ENCODE data around the gene PPP2R2B. TPM values are rescaled to one million over a fixed set of nuclear protein-coding genes. Genes with fewer than 3 reads are reported as not detected.

PPP2R2B gene
- total and polyA plus RNA-seq, 2 donors (not counting 1 experiment from before 2014, with no cell fraction given) = 0.67 to 1.5 TPM

GRCh38 chr5:146660376-146660960 lies 218.1 kb downstream of the PPP2R2B start:
- H3K36me3 ChIP-seq (ENCODE audit: control insufficient read depth, insufficient read depth, low read length) = no peaks in the 10 kb centered on the region
- no peak overlapping the region for H3K4me3 ChIP-seq (replicated peaks in 1 of 4; ENCODE audit: control extremely low read depth in 1 of 4, insufficient read depth in 1 of 4, low read depth in 3 of 4, low read length in 4 of 4)
- TF ChIP-seq EZH2 (IDR thresholded peaks at IDR 0.05; ENCODE audit: low read length, missing control alignments) = no peak
- no peak for TF ChIP-seq CTCF (conservative IDR thresholded peaks at IDR 0.05 in 1 of 2, IDR thresholded peaks at IDR 0.05 in 1 of 2; ENCODE audit: low read depth in 1 of 2, low read length in 2 of 2)
- H3K9me3 ChIP-seq (ENCODE audit: control insufficient read depth, insufficient read depth, low read depth, low read length) = no peaks in the 10 kb centered on the region
- H3K9ac ChIP-seq (ENCODE audit: insufficient read depth, low read length) = no peak overlapping the region
- DNase-seq (ENCODE audit: low read depth in 2 of 2) = no peak
- no peaks in the 10 kb centered on the region for H4K20me1 ChIP-seq (ENCODE audit: control insufficient read depth, extremely low read depth, insufficient read depth, low read length)
- H3K27me3 ChIP-seq (ENCODE audit: control insufficient read depth, insufficient read depth, low read length) = no peaks in the 10 kb centered on the region
- no peak overlapping the region for H3K4me2 ChIP-seq (ENCODE audit: extremely low read depth, insufficient read depth, low read length)
- H3K79me2 ChIP-seq (ENCODE audit: control insufficient read depth, insufficient read depth, low read length) = no peaks in the 10 kb centered on the region
- no peak overlapping the region for H3K27ac ChIP-seq (ENCODE audit: insufficient read depth, low read length)
- H2AFZ ChIP-seq (ENCODE audit: low read length) = no peak overlapping the region
- no peaks in the 10 kb centered on the region for H3K4me1 ChIP-seq (ENCODE audit: control insufficient read depth, extremely low read depth, insufficient read depth, low read length)

- no peak for DNase-seq (ENCODE audit: low read depth in 2 of 2)
- Histone ChIP-seq H3K9ac (ENCODE audit: insufficient read depth, low read length) (no peak overlapping the region), H2AFZ (ENCODE audit: low read length) (no peak overlapping the region), H3K9me3 (ENCODE audit: control insufficient read depth, insufficient read depth, low read depth, low read length) (no peaks in the 10 kb centered on the region), H3K4me2 (ENCODE audit: extremely low read depth, insufficient read depth, low read length) (no peak overlapping the region), H3K79me2 (ENCODE audit: control insufficient read depth, insufficient read depth, low read length) (no peaks in the 10 kb centered on the region), H3K4me1 (ENCODE audit: control insufficient read depth, extremely low read depth, insufficient read depth, low read length) (no peaks in the 10 kb centered on the region), H4K20me1 (ENCODE audit: control insufficient read depth, extremely low read depth, insufficient read depth, low read length) (no peaks in the 10 kb centered on the region), H3K36me3 (ENCODE audit: control insufficient read depth, insufficient read depth, low read length) (no peaks in the 10 kb centered on the region), H3K27me3 (ENCODE audit: control insufficient read depth, insufficient read depth, low read length) (no peaks in the 10 kb centered on the region), H3K4me3 (replicated peaks in 1 of 4; ENCODE audit: control extremely low read depth in 1 of 4, insufficient read depth in 1 of 4, low read depth in 3 of 4, low read length in 4 of 4) (no peak overlapping the region), H3K27ac (ENCODE audit: insufficient read depth, low read length) (no peak overlapping the region)
- no peak for TF ChIP-seq CTCF (conservative IDR thresholded peaks at IDR 0.05 in 1 of 2, IDR thresholded peaks at IDR 0.05 in 1 of 2; ENCODE audit: low read depth in 1 of 2, low read length in 2 of 2)
- no peak for TF ChIP-seq EZH2 (IDR thresholded peaks at IDR 0.05; ENCODE audit: low read length, missing control alignments)
Measured at GRCh38 chr5:146659961-146660360, 218.6 kb downstream of the PPP2R2B start.

- Histone ChIP-seq H3K36me3 (ENCODE audit: control insufficient read depth, insufficient read depth, low read length) (no peaks in the 10 kb centered on the region), H4K20me1 (ENCODE audit: control insufficient read depth, extremely low read depth, insufficient read depth, low read length) (no peaks in the 10 kb centered on the region), H3K27ac (ENCODE audit: insufficient read depth, low read length) (no peak overlapping the region), H3K4me2 (ENCODE audit: extremely low read depth, insufficient read depth, low read length) (no peak overlapping the region), H3K4me3 (replicated peaks in 1 of 4; ENCODE audit: control extremely low read depth in 1 of 4, insufficient read depth in 1 of 4, low read depth in 3 of 4, low read length in 4 of 4) (no peak overlapping the region), H3K4me1 (ENCODE audit: control insufficient read depth, extremely low read depth, insufficient read depth, low read length) (no peaks in the 10 kb centered on the region), H2AFZ (ENCODE audit: low read length) (no peak overlapping the region), H3K9ac (ENCODE audit: insufficient read depth, low read length) (no peak overlapping the region), H3K79me2 (ENCODE audit: control insufficient read depth, insufficient read depth, low read length) (no peaks in the 10 kb centered on the region), H3K9me3 (ENCODE audit: control insufficient read depth, insufficient read depth, low read depth, low read length) (no peaks in the 10 kb centered on the region), H3K27me3 (ENCODE audit: control insufficient read depth, insufficient read depth, low read length) (no peaks in the 10 kb centered on the region)
- TF ChIP-seq EZH2 (IDR thresholded peaks at IDR 0.05; ENCODE audit: low read length, missing control alignments) (no peak), CTCF (conservative IDR thresholded peaks at IDR 0.05 in 1 of 2, IDR thresholded peaks at IDR 0.05 in 1 of 2; ENCODE audit: low read depth in 1 of 2, low read length in 2 of 2) (no peak)
- no peak for DNase-seq (ENCODE audit: low read depth in 2 of 2)
Measured at GRCh38 chr5:146656703-146657102, 221.9 kb downstream of the PPP2R2B start.

Data from fibroblast of lung (primary cell).